Measurements from ENCODE around the gene GIGYF2.

GIGYF2 gene

DNA sequence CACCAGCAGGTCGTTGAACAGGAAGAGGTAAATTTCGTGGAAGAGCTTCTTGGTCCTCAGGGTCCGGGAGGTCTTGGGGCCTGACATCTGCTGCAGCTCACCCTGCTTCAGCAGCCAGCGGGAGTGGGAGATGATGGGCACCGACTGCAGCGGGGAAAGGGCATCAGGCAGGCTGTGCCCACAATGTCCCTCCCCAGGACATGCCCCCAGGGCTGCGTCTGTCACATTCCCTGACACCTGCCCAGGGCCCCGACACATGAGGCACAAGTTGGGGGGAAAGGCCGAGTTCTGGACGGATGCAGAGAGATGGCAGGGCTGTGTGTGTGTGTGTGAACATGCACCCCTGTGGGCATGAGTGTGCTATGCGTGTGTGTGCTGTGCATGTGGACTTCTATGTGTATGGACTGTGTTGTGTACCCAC lies 186.9 kb downstream of the GIGYF2 start:
- no peak for DNase-seq

DNA sequence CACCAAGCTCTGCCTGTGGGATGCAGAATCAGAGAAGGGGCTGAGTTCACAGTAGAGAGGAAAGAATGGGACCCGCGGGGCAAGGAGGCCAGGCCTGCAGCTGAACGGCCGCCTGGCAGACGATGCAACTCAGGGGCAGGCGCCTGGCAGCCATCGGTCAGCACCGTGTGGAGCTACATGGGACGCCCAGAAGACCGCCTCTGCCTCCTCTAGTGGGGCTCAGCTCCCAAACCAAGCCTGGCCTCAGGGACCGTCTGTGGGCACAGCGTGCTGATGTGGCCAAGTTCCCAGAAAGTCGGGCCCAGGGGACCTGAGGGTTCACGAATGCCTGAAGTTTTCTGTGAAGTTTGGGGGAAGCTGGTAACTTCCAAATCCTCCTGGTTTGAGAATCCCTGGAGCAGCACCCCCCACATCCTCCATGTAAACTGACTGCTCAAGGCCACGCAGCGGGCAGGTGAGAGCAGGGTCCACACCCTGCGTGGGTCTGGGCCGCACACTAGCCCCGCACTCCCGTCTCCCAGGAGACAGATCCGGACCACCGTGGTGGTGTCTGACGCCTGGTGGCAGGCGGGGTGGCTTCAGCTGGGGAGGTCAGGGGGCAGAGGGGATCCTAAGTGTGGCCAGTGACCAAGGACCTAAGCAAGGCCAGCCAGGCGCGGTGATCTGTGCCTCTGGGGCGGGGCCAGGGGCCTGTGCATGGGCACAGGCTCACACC lies 187.6 kb downstream of the GIGYF2 start:
- DNase-seq, result no peak

DNA sequence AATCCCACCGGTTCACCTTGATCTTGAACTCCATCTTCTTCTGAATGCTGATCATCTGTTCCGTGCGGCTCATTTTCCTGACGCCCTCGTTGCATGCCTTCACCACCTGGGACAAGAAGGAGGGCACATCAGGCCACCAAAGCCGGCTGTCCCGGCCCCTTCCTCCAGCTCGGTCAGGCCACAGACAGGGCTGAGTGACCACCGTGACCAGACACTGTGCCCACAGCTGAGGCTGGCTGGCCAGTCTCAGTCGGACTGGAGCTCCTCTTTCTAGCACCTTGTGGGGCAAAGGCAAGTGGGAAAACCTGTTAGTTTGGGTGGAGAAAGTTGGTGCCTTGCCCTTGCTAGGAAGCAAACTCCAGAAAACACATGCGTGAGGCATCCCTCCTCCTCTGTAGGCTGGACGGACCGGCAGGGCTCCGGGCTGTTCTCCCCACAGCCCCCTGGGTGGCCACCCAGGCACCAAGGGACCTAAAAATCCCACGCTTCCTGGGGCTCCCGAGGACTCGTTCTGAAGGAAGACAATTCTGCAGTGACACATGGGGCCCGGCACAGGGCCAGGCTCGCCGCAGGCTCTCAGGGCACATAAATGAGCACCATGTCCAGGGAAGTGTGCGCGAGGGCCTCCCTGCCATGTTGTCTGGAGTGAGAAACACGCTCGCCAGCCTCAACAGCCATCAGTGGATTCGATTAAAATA lies 188.3 kb downstream of the GIGYF2 start:
- DNase-seq, result no peak

DNA sequence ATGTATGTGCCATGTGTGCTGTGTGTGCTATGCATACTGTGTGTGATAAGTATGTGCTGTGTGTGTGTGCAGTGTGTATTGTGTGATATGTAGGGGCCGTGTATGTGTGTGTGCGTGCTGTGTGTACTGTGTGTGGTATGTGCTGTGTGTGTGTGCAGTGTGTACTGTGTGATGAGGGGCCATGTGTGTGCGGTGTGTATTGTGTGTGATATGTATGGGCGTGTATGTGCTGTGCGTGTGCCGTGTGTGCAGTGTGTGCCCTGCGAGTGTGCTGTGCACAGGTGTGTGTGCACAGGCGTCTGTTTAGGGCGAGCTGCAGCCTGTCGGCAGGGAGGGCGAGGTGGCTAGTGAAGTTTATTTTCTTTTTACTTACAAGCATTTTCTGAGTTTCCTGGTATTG lies 189.0 kb downstream of the GIGYF2 start:
- DNase-seq, result no peak

DNA sequence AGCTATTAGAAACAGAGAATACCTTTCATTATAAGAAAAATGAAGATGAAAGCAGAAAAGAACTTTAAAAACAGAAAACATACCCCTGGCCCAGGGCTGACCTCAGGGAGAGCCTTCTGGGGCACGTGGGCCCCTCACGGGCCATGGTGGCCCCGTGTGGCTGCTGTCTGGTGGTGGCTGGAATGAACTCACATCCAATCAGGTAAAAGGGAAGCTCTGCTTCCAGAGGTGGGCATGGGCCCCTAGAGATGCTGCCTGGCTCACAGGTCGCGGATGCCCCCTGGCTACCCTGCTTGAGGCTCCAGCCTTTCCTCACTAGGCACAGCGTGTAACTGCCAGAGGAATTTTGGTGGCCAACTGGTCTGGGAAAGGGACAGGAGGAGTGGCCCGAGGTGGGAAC lies 189.5 kb downstream of the GIGYF2 start:
- DNase-seq, result no peak

DNA sequence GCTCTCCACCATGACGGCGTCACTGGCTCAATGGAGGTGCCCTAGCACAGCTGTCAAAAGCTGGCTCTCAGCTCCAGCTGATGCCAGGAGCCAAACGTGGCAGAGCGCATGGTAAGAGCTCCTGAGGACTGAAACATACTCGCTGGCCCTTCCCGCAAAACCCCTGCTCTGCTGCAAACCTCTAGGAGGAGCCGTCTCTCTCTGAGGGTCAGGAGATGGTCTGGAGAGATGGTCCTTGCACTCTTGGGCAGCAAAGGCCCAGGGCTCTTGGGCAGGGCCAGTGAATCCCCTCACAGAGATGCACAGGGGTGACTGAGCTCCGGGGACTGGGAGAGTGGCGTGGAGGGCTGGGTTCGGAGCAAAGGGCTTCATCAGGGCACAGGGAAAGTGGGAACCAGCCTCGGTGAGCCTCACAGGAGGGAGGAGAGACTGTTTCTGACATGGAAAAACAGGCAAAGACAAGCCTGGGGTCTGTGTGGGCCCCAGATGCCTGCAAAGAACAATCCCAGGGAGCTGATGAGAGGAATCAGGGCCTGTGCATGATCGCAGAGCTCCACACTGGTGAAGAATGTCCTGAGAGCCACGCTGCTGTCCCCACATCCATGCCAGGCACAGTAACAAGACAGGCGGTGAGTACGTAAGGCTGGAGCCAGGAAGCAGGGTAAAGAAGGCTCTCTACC lies 190.2 kb downstream of the GIGYF2 start:
- no peak for DNase-seq

DNA sequence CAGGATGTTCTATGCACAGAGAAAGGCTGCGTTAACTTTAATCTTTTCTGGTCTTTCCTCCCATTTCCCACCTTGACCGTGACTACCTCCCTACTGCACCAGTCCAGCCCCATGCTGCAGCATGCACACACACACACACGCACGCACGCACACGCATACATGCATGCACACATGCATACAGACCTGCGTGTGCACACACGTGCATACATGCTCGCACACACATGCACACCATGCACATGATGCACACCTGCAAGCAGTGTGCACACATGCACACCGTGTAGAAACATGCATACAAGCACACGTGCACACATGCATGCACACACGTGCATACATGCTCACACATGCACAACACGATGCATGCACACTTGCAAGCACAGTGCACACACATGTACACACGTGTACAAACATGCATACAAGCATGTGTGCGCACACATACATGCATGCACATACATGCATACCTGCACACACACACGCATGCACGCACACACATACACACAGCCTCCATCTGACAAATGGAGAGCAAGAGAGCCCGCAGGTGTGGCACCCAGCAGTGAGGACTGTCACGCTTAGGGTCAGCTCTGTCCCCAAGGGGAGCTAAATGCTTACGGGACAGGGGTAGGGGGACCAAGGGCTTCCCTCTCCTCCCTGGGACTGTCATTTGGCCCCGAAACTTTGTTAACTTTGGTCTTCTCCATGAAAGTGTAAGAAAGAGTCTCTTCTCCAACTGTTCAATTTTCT lies 191.1 kb downstream of the GIGYF2 start:
- no peak for DNase-seq

DNA sequence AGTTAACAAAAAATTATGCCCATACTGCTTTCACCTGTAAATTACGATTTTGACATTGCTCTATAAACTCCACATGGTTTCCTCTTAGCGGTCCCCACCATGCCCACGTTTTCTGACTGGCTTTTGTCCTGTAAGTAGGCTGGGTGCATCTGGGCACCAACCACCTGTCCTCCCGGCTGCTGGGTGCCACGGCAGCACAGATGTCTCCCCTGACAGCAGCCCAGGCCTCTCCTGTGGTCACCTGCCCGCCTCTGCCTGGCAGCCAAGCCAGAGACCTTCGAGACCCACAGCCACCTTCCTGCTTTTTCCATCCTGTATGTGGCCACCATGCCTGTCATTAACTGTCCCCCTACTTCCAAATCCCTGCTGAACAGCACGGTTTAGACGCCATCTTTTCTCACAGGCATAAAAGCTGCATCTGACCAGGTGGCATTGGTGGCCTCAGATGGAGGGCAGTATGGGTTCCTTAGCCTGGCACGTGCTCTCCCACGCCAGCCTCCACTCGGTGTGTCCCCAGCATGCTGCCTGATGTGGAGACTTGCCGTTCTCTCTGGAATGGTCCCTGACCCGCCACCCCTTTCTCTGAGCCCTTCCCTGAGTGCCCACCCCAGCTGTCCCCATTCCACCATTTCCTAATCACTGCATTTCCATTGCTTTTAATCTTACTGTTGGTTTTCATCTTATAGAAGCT lies 191.9 kb downstream of the GIGYF2 start:
- DNase-seq, result no peak

DNA sequence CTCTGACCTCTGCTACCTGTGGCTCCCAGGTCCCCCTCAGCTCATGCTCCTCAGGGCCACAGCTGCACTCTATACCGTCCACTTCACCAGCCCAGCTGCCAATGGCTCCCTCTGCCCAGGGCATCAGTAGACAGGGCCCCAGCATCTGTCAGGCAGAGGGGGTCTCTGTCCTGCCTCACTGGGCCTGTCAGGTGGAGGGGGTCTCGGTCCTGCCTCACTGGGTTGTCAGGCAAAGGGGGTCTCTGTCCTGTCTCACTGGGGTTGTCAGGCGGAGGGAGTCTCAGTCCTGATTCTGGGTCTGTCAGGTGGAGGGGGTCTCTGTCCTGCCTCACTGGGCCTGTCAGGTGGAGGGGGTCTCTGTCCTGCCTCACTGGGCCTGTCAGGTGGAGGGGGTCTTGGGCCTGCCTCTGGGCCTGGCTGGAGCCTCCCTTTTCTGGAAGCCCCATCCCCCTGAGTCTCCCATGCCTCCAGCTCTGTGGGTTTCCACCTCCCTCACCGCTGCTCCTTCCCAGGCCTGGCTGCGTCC lies 192.8 kb downstream of the GIGYF2 start:
- DNase-seq, result no peak

DNA sequence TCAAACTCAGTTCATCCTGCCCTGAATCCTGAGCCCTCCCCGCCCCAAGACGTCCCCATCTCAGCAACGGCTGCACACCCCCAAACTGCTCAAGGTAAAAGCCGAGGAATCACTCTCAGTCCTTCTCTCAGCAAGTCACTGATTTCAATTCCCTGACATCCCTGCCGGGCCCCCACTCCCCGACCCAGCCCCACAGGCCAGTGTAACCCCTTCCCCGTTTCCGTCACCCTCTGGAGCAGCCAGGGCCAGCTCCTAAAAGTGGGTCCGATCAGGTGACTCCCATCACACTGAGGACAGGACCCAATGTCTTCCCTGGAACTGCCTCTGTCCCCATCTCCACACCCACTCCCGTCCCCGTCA lies 193.4 kb downstream of the GIGYF2 start:
- DNase-seq, result no peak

DNA sequence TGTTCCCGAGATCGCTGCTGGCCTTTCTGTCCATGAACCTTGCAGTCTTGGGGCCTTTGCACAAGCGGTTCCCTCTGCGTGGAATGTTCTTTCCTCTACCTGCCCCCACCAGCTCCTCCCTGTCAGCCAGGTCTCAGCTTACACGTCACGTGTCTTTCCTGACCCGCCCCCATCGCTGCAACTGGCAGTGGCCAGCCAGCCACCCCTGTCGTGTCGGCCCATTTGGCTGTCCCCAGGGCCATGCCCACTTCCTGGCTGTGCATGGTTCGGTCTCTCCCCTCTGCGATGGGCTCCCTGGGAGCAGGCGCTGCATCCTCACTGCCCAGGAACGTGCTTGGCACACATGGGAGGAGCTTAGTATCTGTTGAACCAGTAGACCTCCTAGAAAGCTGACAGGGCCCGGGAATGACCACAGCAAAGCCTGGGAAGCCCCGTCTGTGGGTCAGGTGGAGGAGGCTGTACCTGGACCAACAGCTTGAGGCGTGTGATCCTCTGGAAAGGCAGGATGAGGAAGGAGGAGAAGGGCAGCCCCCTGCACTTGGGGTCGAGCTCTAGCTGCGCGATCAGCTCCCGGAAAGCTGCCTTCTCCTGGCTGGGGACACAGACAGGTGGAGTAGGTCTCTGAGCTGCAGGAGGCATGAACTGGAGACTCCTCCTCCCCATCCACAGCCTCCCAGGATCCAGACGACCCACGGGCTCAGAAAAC lies 193.9 kb downstream of the GIGYF2 start:
- no peak for DNase-seq

DNA sequence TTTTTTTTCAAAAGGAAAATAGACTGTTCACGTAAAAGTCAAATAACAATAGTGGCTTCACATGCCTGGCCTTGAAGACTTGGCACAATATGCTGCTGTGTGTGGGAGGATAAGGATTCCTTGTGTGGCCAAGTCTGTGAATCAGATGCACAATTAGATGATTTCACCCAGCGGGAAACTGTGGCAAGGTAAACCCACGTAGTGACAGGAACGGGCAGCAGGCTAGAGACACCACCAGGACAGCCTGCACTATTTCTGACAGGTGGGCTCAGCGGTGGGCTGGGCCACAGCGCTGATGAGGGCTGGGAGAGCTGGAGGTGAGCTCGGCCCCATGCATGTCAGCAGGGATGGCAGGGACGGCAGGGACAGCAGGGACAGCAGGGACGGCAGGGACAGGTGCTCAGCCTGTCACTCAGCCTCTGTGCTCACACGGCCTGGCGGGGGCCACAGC lies 194.5 kb downstream of the GIGYF2 start:
- DNase-seq, result no peak

DNA sequence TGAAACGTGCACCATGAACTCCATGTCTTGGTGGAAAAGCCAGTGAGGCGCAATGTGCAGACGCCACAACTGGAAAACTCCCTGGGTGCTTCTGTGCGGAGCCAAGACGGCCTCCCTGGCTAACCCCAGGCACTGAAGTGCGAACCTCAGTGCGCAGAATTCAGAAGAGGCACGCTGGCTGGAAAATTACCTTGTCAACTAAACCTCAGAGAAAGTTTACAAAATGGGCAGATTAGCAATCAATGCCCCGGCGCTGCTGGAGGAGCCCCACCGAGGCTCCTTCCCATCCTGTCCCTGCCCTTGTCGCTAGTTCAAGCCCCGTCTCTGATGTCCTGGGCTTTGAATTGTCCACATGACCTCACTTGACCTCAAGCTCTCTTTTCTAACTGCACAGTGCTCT lies 195.1 kb downstream of the GIGYF2 start:
- DNase-seq, result no peak

DNA sequence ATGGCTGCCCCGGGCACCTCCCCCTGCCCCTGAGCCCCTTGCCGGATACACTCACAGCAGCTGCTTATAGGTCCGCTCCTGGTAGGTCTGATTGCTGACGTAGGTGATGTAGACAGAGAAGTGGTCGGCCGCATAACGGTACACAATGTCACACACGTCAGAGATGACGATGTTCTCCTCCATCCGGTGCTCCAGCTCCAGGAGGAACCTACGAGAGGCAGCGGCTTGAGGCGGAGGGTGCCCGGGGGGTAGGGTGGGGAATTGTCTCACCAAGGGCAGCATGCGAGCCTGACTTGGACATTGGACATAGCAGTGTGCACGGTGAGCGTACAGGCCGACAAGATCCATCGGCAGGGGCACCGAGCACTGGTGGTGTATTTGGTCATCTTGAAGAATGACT lies 195.7 kb downstream of the GIGYF2 start:
- no peak for DNase-seq

DNA sequence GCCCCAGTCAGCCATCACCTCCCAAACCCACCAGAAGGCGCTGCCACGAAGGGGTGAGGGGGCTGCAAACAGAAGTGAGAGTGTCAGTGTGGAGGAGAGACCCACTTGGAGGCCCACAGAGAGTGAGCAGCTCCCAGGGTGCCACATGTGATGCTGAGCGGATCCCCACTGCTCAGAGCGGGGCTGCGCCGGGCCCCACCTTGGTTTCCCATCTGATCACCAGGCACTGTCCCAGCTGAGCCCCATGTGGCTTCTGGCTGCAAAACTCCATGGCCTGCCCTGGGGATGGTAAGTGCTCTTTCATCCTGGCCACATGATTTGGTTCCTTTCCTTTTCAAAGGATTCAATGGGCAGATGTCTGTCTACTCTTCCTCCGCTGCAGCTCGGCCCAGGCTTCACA lies 196.7 kb downstream of the GIGYF2 start:
- DNase-seq, result no peak

DNA sequence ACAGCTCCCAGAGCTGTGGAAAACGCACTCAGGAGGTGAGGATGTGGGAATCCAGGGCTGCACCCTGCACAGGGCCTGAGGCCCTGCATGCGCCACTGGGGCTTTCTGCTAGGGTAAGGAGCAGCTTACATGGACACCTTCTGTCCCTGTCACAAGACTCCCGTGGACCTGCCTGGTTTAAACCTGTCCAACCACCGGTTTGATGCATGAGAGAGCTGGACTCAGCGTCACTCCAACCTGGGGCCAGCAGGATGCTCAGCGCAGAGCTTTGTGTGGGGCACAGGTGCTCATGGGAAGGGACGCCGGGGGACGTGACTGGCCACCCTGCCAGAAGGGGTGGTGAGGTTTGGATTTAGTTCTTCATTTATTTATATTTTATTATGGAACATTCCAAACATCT lies 197.1 kb downstream of the GIGYF2 start:
- DNase-seq, result no peak

DNA sequence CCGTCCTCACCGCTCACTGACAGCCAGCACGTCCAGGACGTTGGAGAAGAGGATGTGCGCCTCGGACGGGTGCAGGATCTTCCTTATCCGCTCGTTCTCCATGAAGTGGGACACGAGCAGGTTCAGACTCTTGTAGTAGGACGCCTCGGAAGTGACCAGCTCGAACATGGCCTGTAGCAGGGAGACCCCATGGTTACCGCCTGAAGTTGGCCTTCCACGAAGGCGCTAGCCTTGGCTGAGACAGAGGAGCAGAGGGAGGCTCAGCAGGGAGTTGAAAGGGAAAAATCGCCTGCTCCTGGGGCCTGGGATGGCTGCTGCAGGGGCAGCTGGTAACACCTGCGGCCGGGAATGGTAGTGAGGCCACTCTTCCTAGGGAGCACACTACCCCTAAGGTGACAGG lies 197.6 kb downstream of the GIGYF2 start:
- no peak for DNase-seq

DNA sequence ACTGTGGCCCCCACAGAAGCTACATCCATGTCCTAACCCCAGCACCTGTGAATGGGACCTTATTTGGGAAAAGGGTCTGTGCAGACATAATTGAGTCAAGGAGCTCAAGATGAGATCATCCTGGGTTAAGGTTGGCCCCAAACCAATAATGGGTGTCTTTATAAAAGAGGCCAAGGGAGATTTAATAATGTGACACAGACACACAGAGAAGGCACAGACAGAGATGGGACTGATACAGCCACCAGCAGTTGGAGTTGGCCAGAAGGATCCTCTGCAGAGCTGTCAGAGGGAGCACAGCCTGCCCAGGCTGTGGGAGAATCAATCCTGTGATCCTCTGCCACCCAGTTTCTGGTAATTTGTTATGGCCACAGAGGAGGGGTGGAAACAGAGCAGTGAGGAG lies 199.0 kb downstream of the GIGYF2 start:
- no peak for DNase-seq

DNA sequence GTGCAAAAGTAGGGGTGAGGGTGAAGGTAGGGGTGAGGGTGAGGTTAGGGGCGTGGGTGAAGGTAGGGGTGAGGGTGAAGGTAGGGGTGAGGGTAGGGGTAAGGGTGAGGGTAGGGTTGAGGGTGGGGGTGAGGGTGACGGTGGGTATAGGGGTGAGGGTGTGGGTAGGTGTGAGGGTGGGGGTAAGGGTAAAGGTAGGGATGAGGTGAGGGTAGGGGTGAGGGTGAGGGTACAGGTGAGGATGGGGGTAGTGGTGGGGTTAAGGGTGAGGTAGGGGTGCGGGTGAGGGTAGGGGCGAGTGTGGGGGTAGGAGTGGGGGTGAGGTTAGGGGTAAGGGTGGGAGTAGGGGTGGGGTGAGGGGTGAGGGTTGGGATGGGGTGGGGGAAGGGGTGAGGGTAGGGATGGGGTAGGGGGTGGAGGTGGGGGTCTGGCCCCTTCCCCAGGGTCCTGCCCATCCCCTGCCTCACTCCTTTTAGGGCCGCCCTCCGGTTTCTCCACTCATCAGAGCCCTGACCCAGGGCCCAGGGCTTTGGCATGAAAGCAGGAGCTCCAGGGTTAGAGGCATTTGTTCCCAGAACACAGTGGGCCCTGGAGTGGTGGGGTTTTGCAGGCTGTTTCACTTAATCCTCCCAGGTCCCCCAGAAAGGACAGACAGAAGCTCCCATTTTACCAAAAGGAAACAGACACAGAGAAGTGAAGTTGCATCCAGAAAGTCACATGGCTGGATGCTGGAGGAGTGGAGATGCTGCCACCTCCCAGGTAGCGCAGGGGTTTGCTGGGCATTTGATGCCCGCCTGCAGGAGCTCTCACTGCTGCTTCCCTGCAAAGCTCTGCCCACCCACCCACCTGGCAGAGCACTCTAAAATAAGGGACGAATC lies 199.8 kb downstream of the GIGYF2 start:
- DNase-seq, result no peak

DNA sequence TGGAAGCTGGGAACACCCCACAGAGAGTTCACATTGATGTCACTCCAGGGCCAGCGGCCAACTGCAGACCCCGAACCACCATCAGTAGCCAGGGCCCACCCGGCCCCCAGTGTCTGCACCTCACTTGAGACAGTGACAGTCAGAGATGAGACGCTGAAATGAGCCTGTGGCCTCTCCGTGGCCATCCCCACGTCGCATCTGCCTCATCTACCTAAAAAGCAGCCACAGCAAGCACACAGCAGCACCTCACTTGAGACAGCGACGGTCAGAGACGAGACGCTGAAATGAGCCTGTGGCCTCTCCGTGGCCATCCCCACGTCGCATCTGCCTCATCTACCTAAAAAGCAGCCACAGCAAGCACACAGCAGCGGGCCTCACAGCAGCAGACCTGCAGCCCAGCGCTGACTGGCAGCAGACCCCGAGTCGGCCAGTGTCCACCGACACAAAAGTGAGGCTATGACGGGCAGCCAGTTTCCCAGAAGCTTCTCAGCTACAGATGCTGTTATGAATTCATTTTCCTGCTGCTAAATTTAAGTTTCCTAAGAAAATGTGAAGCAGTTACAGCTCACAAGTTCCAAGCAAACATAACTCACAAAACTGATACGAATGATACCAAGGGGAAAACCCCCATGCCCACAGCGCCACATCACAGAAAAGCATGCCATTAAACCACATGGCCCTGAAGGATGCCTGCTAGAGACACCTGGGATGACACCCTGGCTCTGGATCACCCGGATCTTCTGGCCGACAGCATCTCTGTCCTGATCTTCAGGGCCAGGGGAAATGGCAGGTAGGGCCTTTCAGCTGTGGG lies 200.7 kb downstream of the GIGYF2 start:
- DNase-seq, result no peak

All from activated CD4-positive, alpha-beta T cell treated with anti-CD3 and anti-CD28 coated beads for 4 hours (primary cell).